GM19463 (cell line): Measurements from ENCODE around the gene COLQ.
"Not testable (repeated sequence)": the region's sequence is repeated elsewhere in the genome, so short reads cannot be mapped to it uniquely, and the experiment has no call there.

Source experiments
- ATAC-seq: cut with Tn5 transposase; IDR thresholded peaks from one replicate; pipeline ENCODE4 v1.9.1; 2021; ENCODE audit warnings: mild to moderate bottlenecking, moderate library complexity; ENCODE audit not compliant: unreplicated experiment

The COLQ gene

DNA sequence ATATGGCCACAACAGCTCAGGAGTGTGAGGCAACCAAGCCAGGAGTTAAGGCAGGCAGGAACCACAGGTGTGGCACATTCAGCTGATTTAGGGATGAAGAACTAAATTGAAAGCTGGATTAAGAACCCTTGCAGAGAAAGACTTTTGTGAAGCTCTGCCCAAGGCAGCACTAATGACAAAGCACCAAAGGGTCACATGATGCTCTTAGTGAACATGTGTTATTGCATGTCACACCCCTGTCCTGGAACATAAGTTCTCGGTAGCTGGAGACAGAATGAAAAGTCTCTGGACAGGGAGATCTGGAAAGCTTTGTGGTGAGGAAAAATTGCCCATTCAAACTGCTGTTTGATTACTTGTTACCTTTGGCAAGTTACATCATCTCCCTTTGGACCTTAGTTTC, 90.9 kb downstream of the COLQ start:
- ATAC-seq, result no peak

DNA sequence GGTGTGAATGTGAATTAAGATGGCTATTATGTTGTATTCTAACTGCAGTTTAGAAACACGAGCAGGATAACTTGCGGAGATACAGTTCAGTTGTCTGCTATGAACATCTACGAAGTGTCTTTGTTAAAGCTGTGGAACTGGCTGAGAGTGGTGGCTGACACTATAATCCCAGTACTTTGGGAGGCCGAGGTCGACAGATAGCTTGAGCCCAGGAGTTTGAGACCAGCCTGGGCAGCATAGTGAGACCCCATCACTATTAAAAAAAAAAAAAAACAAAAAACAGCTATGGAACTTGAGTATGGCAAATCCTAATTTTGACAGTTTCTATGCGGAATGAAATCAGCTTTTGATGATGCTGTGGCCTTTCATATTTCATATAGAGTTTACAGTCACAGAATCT, 92.4 kb downstream of the COLQ start:
- ATAC-seq, result no peak

DNA sequence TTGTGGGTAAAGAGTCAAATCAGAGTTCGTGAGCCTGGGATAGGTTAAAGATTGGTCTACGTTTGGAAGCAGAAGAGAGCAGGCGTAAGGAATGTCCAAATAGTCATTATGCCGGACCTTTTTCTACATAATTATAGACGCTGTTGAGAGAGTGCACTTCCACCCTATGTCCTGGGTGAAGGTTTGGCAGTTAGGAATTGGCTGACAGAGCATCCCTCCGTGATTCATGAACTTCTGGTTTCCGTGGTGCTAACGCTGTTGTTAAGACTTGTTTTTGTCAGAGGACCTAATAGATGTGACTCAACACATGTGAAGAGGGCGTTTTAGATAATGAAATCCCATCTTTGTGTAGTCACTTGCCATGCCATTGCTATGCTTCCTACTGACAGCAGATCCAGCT, 93.0 kb downstream of the COLQ start:
- ATAC-seq, result no peak

DNA sequence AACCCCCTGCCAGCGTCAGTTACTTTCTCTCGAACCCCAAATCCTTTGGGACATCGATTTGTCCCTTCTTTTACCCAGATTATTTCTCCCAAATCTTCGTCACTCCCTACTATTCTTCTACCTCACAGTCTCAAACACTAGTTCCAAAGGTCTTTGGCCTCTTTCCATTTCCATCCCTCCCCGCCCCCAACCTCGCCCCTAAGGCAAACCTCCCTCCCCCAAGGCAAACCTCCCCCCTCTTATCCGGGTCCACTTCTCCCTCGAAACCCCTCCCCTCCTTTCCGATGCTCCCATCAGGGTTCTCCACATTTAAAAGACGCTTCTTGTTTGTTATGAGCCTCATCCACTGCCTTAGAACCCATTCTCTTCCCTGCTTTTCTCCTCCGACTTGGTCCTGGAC, 93.5 kb downstream of the COLQ start:
- ATAC-seq, result no peak

DNA sequence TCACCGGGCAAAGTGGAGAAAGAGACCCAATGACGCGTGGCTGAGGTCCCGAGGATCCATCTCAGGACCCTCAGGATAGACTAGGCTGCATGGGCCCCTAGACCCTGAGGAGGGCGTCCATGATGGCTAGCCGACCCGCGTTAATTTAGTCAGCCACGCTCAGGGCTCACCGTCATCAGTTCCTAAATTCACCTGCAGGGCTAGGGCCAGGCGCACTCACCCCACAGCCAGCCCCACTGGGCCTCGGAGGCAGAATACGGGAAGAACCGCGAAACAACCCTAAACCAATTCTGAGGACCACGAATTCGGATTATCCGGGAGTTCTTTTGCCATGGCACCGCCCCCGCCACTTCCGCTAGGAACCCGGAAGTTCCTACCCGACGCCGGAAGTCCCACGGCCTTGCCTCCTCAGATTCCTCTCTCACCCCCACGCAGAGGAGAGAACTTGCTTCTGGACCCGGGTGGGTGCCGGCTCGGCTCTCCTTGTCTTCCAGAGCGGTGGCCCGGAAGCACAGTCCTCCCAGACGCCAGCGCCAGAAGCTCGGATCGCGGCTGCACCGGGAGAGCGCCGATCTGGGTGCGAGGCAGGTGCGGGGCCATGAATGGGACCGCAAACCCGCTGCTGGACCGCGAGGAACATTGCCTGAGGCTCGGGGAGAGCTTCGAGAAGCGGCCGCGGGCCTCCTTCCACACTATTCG, 94.2 kb downstream of the COLQ start, which contains the start of the genes EAF1 and METTL6:
TSS of gene EAF1 (plus strand) at position 417 of the 699 bp plus-strand sequence. CDS start at position 599, 182 bp downstream.
TSS of gene METTL6 (minus strand) at position 363 of the 699 bp plus-strand sequence. CDS start 1,033 bp downstream, outside the sequence.
- peak; percentile 94 for ATAC-seq

DNA sequence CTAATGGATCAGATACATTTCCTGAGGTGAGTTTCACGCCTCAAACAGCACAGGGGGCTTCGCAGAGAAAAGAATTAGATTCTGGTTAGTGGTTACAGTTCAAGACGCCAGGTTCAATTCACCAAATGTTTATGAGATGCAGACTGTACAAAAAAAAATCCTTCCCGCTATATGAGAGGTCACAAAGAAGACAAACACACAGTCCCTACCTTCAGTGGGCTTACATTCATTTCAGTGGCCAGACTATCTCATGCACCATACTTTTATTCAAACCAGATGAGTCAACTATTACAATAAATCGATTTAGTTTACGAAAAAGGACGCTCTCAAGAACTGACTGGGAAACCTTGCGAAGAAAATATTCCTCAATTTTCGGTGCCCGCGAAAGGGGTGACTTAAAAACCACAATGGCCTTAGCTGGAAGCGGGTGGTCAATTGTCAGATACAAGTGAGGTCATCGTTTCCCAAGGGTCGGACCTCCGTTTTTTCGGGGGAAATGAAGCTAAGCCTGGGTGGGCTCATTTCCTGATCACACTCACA, 94.9 kb downstream of the COLQ start:
- ATAC-seq, result no peak

DNA sequence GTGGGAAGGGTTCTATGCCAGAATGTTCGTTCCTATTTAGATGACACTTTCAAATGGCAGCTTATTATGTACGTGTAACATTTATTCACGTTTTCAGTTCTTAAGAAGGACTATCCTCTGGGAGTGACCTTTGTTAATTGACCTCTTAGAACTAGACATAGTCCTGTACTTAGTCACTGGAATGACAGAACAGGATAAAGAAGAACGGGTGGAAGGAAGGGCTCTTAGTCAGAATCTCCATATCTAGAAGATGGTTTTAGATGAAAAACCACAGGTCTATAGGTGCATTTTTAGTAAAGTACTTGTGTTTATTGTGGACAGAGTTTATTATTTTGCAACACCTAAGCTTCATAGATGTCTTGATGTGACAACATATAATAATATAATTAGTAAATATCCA, 100.6 kb downstream of the COLQ start:
- no peak for ATAC-seq

DNA sequence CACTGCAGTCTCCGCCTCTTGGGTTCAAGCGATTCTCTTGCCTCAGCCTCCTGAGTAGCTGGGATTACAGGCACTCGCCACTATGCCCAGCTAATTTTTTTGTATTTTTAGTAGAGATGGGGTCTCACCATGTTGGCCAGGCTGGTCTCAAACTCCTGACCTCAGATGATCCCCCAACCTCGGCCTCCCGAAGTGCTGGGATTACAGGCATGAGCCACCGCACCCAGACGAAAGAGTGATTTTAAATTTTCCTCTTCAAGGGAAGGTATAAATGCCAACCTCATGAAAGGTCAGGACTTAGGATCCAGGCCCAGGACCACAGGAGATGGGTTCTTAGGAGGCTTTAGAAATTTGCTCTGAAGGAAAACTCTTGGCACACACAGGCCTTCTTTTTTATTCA, 110.5 kb downstream of the COLQ start:
- not testable (repeated sequence) for ATAC-seq

DNA sequence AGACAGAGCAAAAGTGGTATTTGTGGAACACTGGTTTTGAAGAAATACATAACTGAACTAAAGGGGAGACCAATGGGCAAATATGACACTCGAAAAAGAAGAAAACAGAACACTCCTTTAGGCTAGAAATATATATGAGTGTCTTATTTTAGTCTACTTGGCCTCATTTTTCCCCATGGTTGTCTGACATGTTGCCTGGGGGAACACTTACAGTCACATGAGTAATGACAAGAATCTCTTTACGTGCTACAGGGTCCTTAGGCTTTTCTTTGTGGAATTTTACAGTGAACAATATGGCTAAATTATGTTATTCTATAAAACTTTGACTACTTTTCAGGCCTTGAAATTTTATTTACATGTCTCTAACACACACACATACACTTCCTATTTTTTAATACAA, 111.7 kb downstream of the COLQ start:
- no peak for ATAC-seq

DNA sequence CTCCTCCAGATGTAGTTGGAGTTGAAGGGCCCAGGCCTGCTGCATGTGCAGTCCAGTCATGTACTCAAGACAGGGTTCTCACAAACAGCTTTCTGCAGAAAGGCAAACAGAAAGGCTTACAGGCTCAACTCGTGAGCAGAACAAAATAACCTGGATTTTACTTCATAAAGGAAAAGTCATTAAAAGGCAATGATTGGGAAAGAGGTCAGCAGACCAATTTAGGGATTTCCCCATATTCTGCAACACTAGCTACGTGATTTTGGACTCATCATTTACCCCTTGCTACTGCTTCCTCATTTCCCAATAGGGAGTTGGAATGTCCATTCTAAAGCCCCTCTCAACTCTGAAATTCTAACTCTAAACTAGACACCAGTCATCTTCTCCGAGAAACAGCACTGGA, 112.3 kb downstream of the COLQ start:
- no peak for ATAC-seq

DNA sequence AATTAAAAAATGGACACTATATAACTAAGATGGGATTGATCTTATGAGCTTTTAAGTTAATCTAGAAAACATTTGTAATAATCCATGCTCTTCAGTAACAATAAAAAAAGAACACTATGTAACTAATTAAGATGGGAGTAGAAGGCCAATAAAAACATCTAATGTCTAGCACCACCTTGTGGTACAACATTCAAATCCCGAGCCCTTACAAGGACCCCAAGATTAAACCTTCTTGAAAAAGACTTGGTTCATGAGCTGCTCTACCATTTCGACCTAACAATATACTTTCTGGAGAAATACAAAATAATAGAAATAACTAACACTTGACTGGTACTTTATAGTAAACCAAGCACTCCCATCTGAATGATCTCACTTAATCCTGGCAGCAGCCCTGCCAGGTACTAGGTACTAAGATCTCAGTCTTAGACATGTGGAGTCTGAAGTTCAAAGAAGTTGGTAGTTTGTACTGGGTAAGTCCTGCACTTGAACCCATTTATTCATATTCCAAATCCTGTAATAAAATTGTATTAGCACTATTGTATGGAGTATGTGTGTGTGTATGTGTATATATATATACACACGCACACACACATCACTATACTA, 116.0 kb downstream of the COLQ start:
- ATAC-seq, result no peak

DNA sequence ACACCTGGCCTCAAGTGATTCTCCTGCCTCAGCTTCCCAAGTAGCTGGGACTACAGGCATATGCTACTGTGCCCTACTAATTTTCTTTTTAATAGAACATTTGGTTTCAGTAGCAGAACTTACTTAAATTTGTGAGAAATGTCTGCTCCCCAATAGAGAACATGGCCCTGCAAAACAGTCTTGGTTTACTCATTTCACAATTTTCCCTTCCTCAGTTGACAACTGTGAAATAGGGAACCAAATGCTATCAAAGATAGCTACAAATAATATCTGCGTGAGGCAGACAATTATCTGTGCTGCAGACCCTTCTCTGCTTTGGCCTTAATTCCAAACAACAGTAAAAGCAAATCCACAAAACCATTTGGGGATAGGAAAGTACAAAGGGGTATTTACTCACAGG, 116.7 kb downstream of the COLQ start:
- ATAC-seq, result no peak

DNA sequence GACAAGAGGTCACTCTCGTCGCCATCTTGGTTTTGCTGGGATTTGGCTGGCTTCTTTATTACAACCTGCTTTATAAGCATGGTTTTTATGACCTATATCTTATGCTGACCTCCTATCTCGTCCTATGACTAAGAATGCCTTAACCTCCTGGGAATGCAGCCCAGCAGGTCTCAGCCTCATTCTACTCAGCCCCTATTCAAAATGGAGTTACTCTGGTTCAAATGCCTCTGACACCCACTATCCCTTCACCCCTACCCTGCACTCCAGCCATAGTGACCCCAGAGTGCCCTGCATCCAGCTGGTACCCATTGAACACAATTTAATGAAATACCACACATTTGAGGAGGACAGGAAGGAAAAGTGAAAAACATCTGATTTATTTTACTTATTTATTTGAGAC, 117.5 kb downstream of the COLQ start:
- no peak for ATAC-seq

DNA sequence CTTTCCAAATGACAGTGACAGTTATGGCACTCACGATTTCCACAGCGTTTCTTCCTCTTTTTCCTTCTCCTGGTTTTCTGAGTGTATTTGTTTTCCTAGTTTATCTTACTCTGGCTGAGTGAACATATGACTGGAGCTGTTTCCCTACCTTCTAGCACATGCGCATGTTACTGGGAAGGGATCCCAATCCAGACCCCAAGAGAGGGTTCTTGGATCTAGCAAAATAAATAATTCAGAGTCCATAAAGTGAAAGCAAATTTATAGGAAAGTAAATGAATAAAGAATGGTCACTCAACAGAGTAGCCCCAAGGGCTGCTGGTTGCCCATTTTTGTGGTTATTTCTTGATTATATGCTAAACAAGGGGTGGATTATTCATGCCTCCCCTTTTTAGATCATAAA, 118.0 kb downstream of the COLQ start:
- ATAC-seq, result no peak

DNA sequence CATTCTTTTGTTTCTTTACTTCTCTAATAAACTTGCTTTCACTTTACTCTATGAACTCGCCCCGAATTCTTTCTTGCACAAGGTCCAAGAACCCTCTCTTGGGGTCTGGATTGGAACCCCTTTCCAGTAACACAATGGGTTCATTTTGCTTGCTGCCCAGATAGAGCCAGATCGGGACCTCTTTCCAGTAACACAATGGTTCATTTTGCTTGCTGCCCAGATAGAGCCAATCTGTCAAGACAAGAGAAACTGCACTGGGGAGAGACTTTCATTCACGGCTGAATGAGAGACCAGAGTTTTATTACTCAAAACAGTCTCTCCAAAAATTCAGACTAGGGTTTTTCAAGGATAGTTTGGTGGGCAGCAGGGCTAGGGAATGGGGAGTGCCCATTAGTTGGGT, 119.6 kb downstream of the COLQ start:
- ATAC-seq, result no peak
